ENCODE measurements around the gene PALM3.
"Not testable (repeated sequence)": the region's sequence is repeated elsewhere in the genome, so short reads cannot be mapped to it uniquely, and the experiment has no call there.

DNA sequence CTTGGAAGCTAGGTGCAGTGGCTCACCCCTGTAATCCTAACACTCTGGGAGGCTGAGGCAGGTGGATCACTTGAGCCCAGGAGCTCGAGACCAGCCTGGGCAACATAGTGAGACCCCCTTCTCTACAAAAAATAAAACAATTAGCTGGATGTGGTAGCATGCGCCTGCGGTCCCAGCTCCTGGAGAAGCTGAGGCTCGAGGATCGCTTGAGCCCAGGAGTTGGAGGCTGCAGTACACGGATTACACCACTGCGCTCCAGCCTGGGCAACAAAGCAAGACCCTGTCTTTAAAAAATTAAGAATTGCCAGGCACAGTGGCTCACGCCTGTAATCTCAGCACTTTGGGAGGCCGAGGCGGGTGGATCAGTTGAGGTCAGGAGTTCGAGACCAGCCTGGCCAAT lies 10.9 kb downstream of the PALM3 start:
- not testable (repeated sequence) for TF ChIP-seq CTCF (IDR thresholded peaks at IDR 0.05); POLR2A (IDR thresholded peaks at IDR 0.05); POLR2AphosphoS5 (IDR thresholded peaks at IDR 0.05; ENCODE audit: insufficient read depth in 1 of 2, low read depth in 1 of 2)

Data from vagina (tissue), 2 donors.